Coronary artery (tissue), 2 donors: ENCODE measurements around the gene UMOD.
"Not testable (repeated sequence)": the region's sequence is repeated elsewhere in the genome, so short reads cannot be mapped to it uniquely, and the experiment has no call there.

Experiments used
- DNase-seq: peaks from one replicate; pipeline ENCODE4 v3.0.0-alpha.2; 2017; ENCODE audit warnings: low spot score
- H3K27ac ChIP-seq, 2 donors: fragments of 200-600 bp; sonication (generic); one replicate each; pipeline ENCODE4 v1.5.1; 2016 to 2019
- H3K4me3 ChIP-seq: fragments of 200-600 bp; sonication (generic); 2 replicates; pipeline ENCODE4 v1.5.1; 2016; ENCODE audit warnings: mild to moderate bottlenecking, moderate library complexity
- CTCF ChIP-seq: fragments of 200-600 bp; sonication (generic); IDR thresholded peaks from one replicate; pipeline ENCODE4 v1.5.1; 2019; ENCODE audit warnings: antibody characterized with exemption

The UMOD gene

GRCh38 chr16:20321671-20322070 is 30.8 kb downstream of the UMOD start:
- Histone ChIP-seq H3K27ac (no peak overlapping the region), H3K4me3 (no peak overlapping the region)
- no peak for TF ChIP-seq CTCF
- no peak for DNase-seq

- DNase-seq, H3K27ac ChIP-seq, H3K4me3 ChIP-seq: not testable (repeated sequence)
Observed at GRCh38 chr16:20321051-20321450, 31.5 kb downstream of the UMOD start.

DNA sequence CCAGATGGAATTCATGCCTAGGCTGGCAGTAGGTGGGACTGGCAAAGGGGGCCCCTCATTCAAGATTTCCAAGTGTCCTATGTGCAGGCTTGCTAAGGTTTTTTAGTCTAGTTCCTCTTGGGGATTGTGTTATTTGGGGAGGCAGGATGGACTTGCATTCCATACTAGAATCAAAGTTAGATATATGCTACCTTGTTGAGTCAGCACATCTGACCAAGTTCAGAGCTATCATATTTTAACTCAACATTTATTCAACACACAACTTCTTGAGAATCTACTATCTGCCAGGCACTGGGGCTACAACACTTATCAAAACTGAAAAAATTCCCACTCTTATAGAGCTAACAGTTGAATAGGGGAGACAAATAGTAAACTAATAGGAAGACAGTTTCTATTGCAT is 31.9 kb downstream of the UMOD start:
- no peak for TF ChIP-seq CTCF
- no peak overlapping the region for H3K27ac ChIP-seq
- DNase-seq, result no peak
- no peak overlapping the region for H3K4me3 ChIP-seq

DNA sequence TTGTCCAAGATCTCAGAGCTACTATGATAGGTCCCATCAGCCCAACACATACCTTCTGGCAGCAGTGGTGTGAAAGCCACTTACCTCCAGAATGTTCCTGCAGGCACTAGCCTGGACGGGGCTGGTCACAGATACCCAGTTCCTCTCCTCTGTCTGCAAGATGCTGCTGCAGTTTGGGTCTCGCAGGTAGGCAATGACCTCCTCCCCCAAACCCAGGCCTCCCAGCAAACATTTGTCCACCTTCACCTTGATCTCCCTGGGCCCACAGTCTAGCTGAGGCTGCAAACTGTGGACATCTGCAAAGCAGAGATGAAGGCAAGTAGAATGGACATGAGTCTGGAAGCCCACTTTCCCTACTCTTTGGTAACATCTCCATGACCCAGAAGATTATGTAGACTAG is 32.3 kb downstream of the UMOD start:
- Histone ChIP-seq H3K4me3 (no peak overlapping the region), H3K27ac (no peak overlapping the region)
- DNase-seq, result no peak
- no peak for TF ChIP-seq CTCF

- H3K4me3 ChIP-seq, result no peak overlapping the region
- no peak for TF ChIP-seq CTCF
- no peak overlapping the region for H3K27ac ChIP-seq
- no peak for DNase-seq
Observed at GRCh38 chr16:20319406-20319805, 33.1 kb downstream of the UMOD start.

DNA sequence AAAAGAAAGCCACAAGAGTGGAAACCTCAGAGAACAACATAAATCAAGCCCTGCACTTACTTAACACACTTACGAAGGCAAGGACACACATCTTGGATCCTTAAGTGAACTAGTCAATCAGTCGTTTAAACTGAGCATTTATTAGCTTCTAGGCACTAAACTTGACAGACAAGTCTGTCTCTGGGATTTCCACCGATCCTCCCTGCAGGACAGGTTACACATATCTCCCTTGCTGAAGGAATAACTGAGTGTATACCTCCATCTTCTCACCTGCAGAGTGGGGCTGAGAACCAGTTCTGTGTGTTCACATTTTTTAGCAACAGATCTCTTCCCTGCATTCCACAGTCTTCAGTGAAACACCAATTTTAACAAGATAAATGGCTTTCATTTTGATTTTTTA is 34.1 kb downstream of the UMOD start:
- no peak overlapping the region for H3K4me3 ChIP-seq
- H3K27ac ChIP-seq, result no peak overlapping the region
- no peak for TF ChIP-seq CTCF
- DNase-seq, result no peak

- H3K27ac ChIP-seq, result no peak overlapping the region
- H3K4me3 ChIP-seq, result no peak overlapping the region
- no peak for DNase-seq
Observed at GRCh38 chr16:20318006-20318405, 34.5 kb downstream of the UMOD start.

More at GRCh38 chr16:20318006-20318405, 34.5 kb downstream of the UMOD start:
- no peak for TF ChIP-seq CTCF
